ENCODE results near the gene TGFBR3. TPM values are rescaled to one million over a fixed set of nuclear protein-coding genes. Genes with fewer than 3 reads are reported as not detected.
A peak's percentile ranks its signal among the peaks of the same experiment; 100 is the strongest.

Gene TGFBR3
- total and polyA plus RNA-seq, 9 of the 15 experiments (the other 6 are each of a cell fraction or from before 2014, with no cell fraction given): 3.6 to 32.4 (median 15.6) TPM

DNA sequence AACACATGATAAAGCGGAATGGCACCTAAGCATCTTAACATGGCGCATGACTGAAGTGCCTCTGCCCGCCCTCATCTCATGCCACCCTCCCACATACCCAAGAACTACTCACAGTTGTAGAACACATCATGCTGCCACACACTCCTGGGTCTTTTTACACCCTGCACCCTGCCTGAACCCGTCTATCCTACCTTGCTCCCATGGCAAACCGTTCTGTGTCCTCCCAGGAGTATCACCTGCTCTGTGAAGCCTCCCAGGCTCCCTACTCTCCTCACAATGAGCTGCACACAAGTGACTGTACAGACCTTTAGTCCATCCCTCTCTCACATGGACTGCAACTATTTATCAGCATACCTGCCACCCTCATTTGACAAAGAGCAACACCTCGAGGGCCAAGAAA, 144.0 kb downstream of the TGFBR3 start (continued):
- TF ChIP-seq EGR1 (conservative IDR thresholded peaks at IDR 0.05) (no peak), HMG20A (CRISPR knock-in tag; conservative IDR thresholded peaks at IDR 0.05) (no peak)

DNA sequence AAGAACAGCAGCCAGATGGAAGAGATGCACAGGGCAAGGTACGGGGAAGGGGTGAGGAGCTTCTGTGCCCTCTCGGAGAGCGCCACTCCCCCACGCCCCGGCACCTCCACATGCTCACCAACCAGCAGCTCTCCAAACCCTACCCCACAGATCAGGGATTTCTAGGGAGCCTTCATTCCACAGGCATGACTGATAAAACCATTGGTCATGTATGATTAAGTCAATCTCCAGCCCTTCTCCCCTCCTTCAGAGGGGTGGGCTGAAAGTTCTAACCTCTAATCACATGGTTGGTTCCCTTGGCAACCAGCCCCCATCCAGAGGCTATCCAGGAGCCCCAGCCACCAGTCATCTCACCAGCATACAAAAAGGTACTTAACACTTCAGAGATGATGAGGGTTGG, 144.7 kb downstream of the TGFBR3 start:
- H3K36me3 ChIP-seq (ENCODE audit: control insufficient read depth, insufficient read depth, low read length): peaks cover 17% of the 10 kb centered on the region
- H3K4me2 ChIP-seq (ENCODE audit: insufficient read depth, low read length): no peak overlapping the region
- H3K79me2 ChIP-seq (ENCODE audit: control insufficient read depth, insufficient read depth, low read length): no peaks in the 10 kb centered on the region
- DNase-seq (ENCODE audit: extremely low read depth in 1 of 4, low spot score in 3 of 4): no peak
- 93% methylated on average over 3 of the region's 5 CpGs for WGBS (ENCODE audit: insufficient coverage, low coverage, missing lambda C conversion rate)
- no TSS peak for BruUV-seq (replicated peaks)
- FAIRE-seq: no peak
- H3K4me3 ChIP-seq: no peak overlapping the region
- TF ChIP-seq SMARCE1 (IDR thresholded peaks at IDR 0.05): no peak
- TF ChIP-seq ZNF778 (CRISPR knock-in tag; IDR thresholded peaks at IDR 0.05): no peak
- peak; percentile 61; the same call in 1 of the 2 replicates for TF ChIP-seq RFX1 (IDR thresholded peaks at IDR 0.05)
- peaks cover 0 to 5% of the 10 kb centered on the region in 2 experiments; a peak in 2 of 5 replicates for H3K4me1 ChIP-seq (replicated peaks in 1 of 2; ENCODE audit: control insufficient read depth in 2 of 2, insufficient read depth in 2 of 2, low read length in 2 of 2)
- no peak overlapping the region for H3K27ac ChIP-seq (ENCODE audit: extremely low read depth, low read depth, low read length)
- in situ Hi-C loops (cut with MboI) (no loop called here), intact Hi-C loops (cut with micrococcal nuclease) (no loop called here)
- no peaks in the 10 kb centered on the region for H3K9me1 ChIP-seq (ENCODE audit: control insufficient read depth, insufficient read depth, low read length)
- ChIA-PET POLR2A (interaction anchor here (0.5 kb wide), 1 partner anchor 22 kb away, joined by 3 read pairs; no protein-coding TSS in a partner anchor), CTCF (ENCODE audit: low intra/inter-chr PET ratio) (no interaction called here)
- no peaks in the 10 kb centered on the region for H3K9me3 ChIP-seq (replicated peaks; ENCODE audit: control insufficient read depth, insufficient read depth, low read depth, low read length)
- no peak for ATAC-seq
- peak overlapping the region in 1 of 2 experiments; percentile 37; a peak in 2 of 4 replicates for H3K9ac ChIP-seq (ENCODE audit: insufficient read depth in 1 of 2, low read depth in 2 of 2, low read length in 2 of 2)
- no peaks in the 10 kb centered on the region for H4K20me1 ChIP-seq (replicated peaks; ENCODE audit: control insufficient read depth, insufficient read depth, low read length)
- no peak overlapping the region for H2AFZ ChIP-seq (ENCODE audit: low read depth, low read length)
- H3K27me3 ChIP-seq (ENCODE audit: control insufficient read depth in 2 of 2, insufficient read depth in 2 of 2, low read length in 2 of 2): no peaks in the 10 kb centered on the region

DNA sequence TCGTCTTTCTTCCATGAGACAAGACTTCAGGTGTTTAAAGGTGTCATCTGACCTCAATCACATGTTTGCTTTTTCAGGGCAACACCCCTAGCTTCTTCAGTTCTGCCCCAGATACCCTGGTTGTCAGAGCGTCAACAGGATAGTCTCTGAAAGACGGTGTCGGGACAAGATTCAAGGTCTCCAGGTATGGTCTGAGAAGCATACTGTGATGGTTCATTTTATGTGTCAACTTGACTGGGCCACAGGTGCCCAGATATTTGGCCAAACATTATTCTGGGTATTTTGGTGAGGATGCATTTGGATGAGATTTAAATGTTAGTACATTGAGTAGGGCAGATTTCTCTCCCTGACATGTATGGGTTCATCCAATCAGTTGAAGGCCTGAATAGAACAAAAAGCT, 148.3 kb downstream of the TGFBR3 start:
- no peak for TF ChIP-seq NR4A1 (CRISPR knock-in tag; IDR thresholded peaks at IDR 0.05)
- TF ChIP-seq NR4A1 (tag; IDR thresholded peaks at IDR 0.05): no peak
- TF ChIP-seq ZNF76 (CRISPR knock-in tag; IDR thresholded peaks at IDR 0.05; ENCODE audit: borderline replicate concordance): no peak
- ChIA-PET CTCF (ENCODE audit: low intra/inter-chr PET ratio) (no interaction called here), POLR2A (interaction anchor here (0.7 to 1.4 kb wide), 5 partner anchors 9 to 33 kb away, joined by 3 to 5 read pairs (median 3); no protein-coding TSS in a partner anchor)
- WGBS (ENCODE audit: insufficient coverage, low coverage, missing lambda C conversion rate): 94% methylated on average over 4 of the region's 4 CpGs
- DNase-seq (ENCODE audit: extremely low read depth in 1 of 4, low spot score in 3 of 4) (no peak), FAIRE-seq (no peak), ATAC-seq (no peak)
- H3K9me1 ChIP-seq (ENCODE audit: control insufficient read depth, insufficient read depth, low read length): no peaks in the 10 kb centered on the region
- H3K36me3 ChIP-seq (ENCODE audit: control insufficient read depth, insufficient read depth, low read length): peaks cover 34% of the 10 kb centered on the region; the same call in 2 of the 3 replicates
- peaks cover 8 to 29% of the 10 kb centered on the region in 2 experiments; a peak in 4 of 5 replicates for H3K4me1 ChIP-seq (replicated peaks in 1 of 2; ENCODE audit: control insufficient read depth in 2 of 2, insufficient read depth in 2 of 2, low read length in 2 of 2)
- no peak overlapping the region for H3K4me3 ChIP-seq
- H3K9me3 ChIP-seq (replicated peaks; ENCODE audit: control insufficient read depth, insufficient read depth, low read depth, low read length): no peaks in the 10 kb centered on the region
- intact Hi-C loops (cut with micrococcal nuclease) (loop anchor here (10.0 kb wide), 2 partner anchors 123 to 183 kb away; no protein-coding TSS in a partner anchor), in situ Hi-C loops (cut with MboI) (no loop called here)
- H3K9ac ChIP-seq (ENCODE audit: insufficient read depth in 1 of 2, low read depth in 2 of 2, low read length in 2 of 2): no peak overlapping the region
- BruUV-seq (replicated peaks): no TSS peak
- no peak overlapping the region for H3K27ac ChIP-seq (ENCODE audit: extremely low read depth, low read depth, low read length)
- no peaks in the 10 kb centered on the region for H4K20me1 ChIP-seq (replicated peaks; ENCODE audit: control insufficient read depth, insufficient read depth, low read length)
- H3K4me2 ChIP-seq (ENCODE audit: insufficient read depth, low read length): no peak overlapping the region
- no peaks in the 10 kb centered on the region for H3K27me3 ChIP-seq (ENCODE audit: control insufficient read depth in 2 of 2, insufficient read depth in 2 of 2, low read length in 2 of 2)
- no peaks in the 10 kb centered on the region; the same call in 2 of the 3 replicates for H3K79me2 ChIP-seq (ENCODE audit: control insufficient read depth, insufficient read depth, low read length)
- H2AFZ ChIP-seq (ENCODE audit: low read depth, low read length): no peak overlapping the region
